H9 (cell line): ENCODE measurements around the gene CDK14. TPM values are rescaled to one million over a fixed set of nuclear protein-coding genes. Genes with fewer than 3 reads are reported as not detected.

Experiments
- DNase-seq: peaks from one replicate; pipeline ENCODE4 v3.0.0-alpha.2; 2017
- H2AFZ ChIP-seq: one replicate; pipeline ENCODE4 v1.6.1; 2013; ENCODE audit warnings: mild to moderate bottlenecking, low read length, control low read depth, moderate library complexity
- H2AK5ac ChIP-seq: 2 replicates; pipeline ENCODE4 v1.6.1; 2013; ENCODE audit warnings: low read length, control low read depth, mixed read lengths; ENCODE audit not compliant: insufficient read length
- H2BK120ac ChIP-seq: one replicate; pipeline ENCODE4 v1.6.1; 2013; ENCODE audit warnings: low read depth, mild to moderate bottlenecking, low read length, control low read depth, inconsistent platforms; ENCODE audit not compliant: poor library complexity, severe bottlenecking
- H2BK12ac ChIP-seq: 2 replicates; pipeline ENCODE4 v1.6.1; 2013; ENCODE audit warnings: low read length, control low read depth, mixed read lengths, low read depth; ENCODE audit not compliant: insufficient read length
- H2BK15ac ChIP-seq: 2 replicates; pipeline ENCODE4 v1.6.1; 2013; ENCODE audit warnings: low read depth, low read length, control low read depth
- H2BK20ac ChIP-seq: one replicate; pipeline ENCODE4 v1.6.1; 2013; ENCODE audit warnings: low read depth, mild to moderate bottlenecking, low read length, control low read depth, inconsistent platforms; ENCODE audit not compliant: poor library complexity, severe bottlenecking
- H2BK5ac ChIP-seq: 2 replicates; pipeline ENCODE4 v1.6.1; 2013; ENCODE audit warnings: low read length, control low read depth, mixed read lengths; ENCODE audit not compliant: insufficient read length
- H3K14ac ChIP-seq: 2 replicates; pipeline ENCODE4 v1.6.1; 2013; ENCODE audit warnings: low read length, control low read depth; ENCODE audit not compliant: insufficient read depth
- H3K18ac ChIP-seq: 2 replicates; pipeline ENCODE4 v1.6.1; 2013; ENCODE audit warnings: low read depth, mild to moderate bottlenecking, mixed read lengths, low read length, control low read depth; ENCODE audit not compliant: insufficient read length
- H3K23ac ChIP-seq: 2 replicates; pipeline ENCODE4 v1.6.1; 2013; ENCODE audit warnings: low read length, control low read depth, mixed read lengths, low read depth; ENCODE audit not compliant: insufficient read length
- H3K23me2 ChIP-seq: 2 replicates; pipeline ENCODE4 v1.6.1; 2013; ENCODE audit warnings: low read depth, mild to moderate bottlenecking, mixed read lengths, low read length, control low read depth; ENCODE audit not compliant: insufficient read length, poor library complexity, severe bottlenecking
- H3K27ac ChIP-seq: 2 replicates; pipeline ENCODE4 v1.5.1; 2013; ENCODE audit warnings: low read length, control low read depth, mixed read lengths, low read depth; ENCODE audit not compliant: insufficient read length
- H3K27me3 ChIP-seq: 2 replicates; pipeline ENCODE4 v1.6.1; 2013; ENCODE audit warnings: low read length, control low read depth, inconsistent platforms; ENCODE audit not compliant: insufficient read depth
- H3K4ac ChIP-seq: 2 replicates; pipeline ENCODE4 v1.6.1; 2013; ENCODE audit warnings: low read depth, mild to moderate bottlenecking, control low read depth, inconsistent platforms, low read length, moderate library complexity
- H3K4me1 ChIP-seq: 2 replicates; pipeline ENCODE4 v1.6.1; 2013; ENCODE audit warnings: low read length, control low read depth, inconsistent platforms; ENCODE audit not compliant: insufficient read depth
- H3K4me2 ChIP-seq: 2 replicates; pipeline ENCODE4 v1.6.1; 2013; ENCODE audit warnings: low read length, control low read depth, mixed read lengths; ENCODE audit not compliant: insufficient read length, insufficient read depth
- H3K56ac ChIP-seq: 2 replicates; pipeline ENCODE4 v1.6.1; 2013; ENCODE audit warnings: low read depth, mild to moderate bottlenecking, mixed read lengths, low read length, control low read depth; ENCODE audit not compliant: insufficient read length
- H3K79me1 ChIP-seq: 2 replicates; pipeline ENCODE4 v1.6.1; 2013; ENCODE audit warnings: low read depth, mild to moderate bottlenecking, moderate library complexity, low read length, control low read depth, inconsistent platforms; ENCODE audit not compliant: insufficient read depth, poor library complexity, severe bottlenecking
- H3K79me2 ChIP-seq: 2 replicates; pipeline ENCODE4 v1.6.1; 2013; ENCODE audit warnings: low read length, control low read depth, inconsistent platforms; ENCODE audit not compliant: insufficient read depth
- H3K9ac ChIP-seq: 2 replicates; pipeline ENCODE4 v1.6.1; 2013; ENCODE audit warnings: low read length, control low read depth, mixed read lengths; ENCODE audit not compliant: insufficient read length; ENCODE audit errors: extremely low read depth
- H3K9me3 ChIP-seq: one replicate; pipeline ENCODE4 v1.6.1; 2013; ENCODE audit warnings: low read depth, low read length, inconsistent platforms; ENCODE audit not compliant: control insufficient read depth
- H3T11ph ChIP-seq: one replicate; pipeline ENCODE4 v1.6.1; 2013; ENCODE audit warnings: mild to moderate bottlenecking, low read length, control low read depth, inconsistent platforms
- H4K20me1 ChIP-seq: one replicate; pipeline ENCODE4 v1.6.1; 2013; ENCODE audit not compliant: control insufficient read depth, insufficient read length, insufficient read depth
- H4K5ac ChIP-seq: 2 replicates; pipeline ENCODE4 v1.6.1; 2013; ENCODE audit warnings: low read depth, mild to moderate bottlenecking, mixed read lengths, low read length, control low read depth; ENCODE audit not compliant: insufficient read length
- H4K8ac ChIP-seq: replicated peaks from 2 replicates; pipeline ENCODE4 v1.6.1; 2013; ENCODE audit warnings: low read length, control low read depth, mixed read lengths, low read depth; ENCODE audit not compliant: insufficient read length
- H4K91ac ChIP-seq: 2 replicates; pipeline ENCODE4 v1.6.1; 2013; ENCODE audit warnings: low read depth, mild to moderate bottlenecking, moderate library complexity, mixed read lengths, low read length, control low read depth; ENCODE audit not compliant: insufficient read length
- H3K27ac Mint-ChIP-seq, 3 experiments: 2 replicates in 2 of 3; 3 replicates in 1 of 3; pipeline ENCODE4 v1.8.0; 2020 to 2021; ENCODE audit warnings: mixed read lengths in 3 of 3, mild to moderate bottlenecking in 1 of 3, moderate library complexity in 1 of 3
- H3K27me3 Mint-ChIP-seq: 2 replicates; pipeline ENCODE4 v1.8.0; 2021; ENCODE audit warnings: low read depth, mild to moderate bottlenecking, moderate library complexity, mixed read lengths
- H3K36me3 Mint-ChIP-seq, 3 experiments: 2 replicates in 2 of 3; 3 replicates in 1 of 3; pipeline ENCODE4 v1.8.0; 2020 to 2021; ENCODE audit warnings: low read depth in 3 of 3, mixed read lengths in 3 of 3; ENCODE audit not compliant: insufficient read depth in 1 of 3
- H3K4me1 Mint-ChIP-seq, 2 experiments: 2 replicates each; pipeline ENCODE4 v1.8.0; 2020; ENCODE audit warnings: mixed read lengths in 2 of 2
- H3K4me3 Mint-ChIP-seq, 2 experiments: 2 replicates in 1 of 2; 3 replicates in 1 of 2; pipeline ENCODE4 v1.8.0; 2020 to 2021; ENCODE audit warnings: mild to moderate bottlenecking in 2 of 2, mixed read lengths in 2 of 2, moderate library complexity in 1 of 2
- H3K9me3 Mint-ChIP-seq, 2 experiments: 2 replicates in 1 of 2; 3 replicates in 1 of 2; pipeline ENCODE4 v1.8.0; 2020; ENCODE audit warnings: mild to moderate bottlenecking in 2 of 2, mixed read lengths in 2 of 2, moderate library complexity in 1 of 2
- WGBS: extraction: QIAGEN DNeasy Blood & Tissue Kit; methylation state at CpG from one replicate; pipeline ENCODE4 v1.1.7; 2013; ENCODE audit warnings: missing lambda C conversion rate, low lambda C conversion rate, mixed read lengths; ENCODE audit not compliant: insufficient read length; ENCODE audit errors: extremely low coverage; 5-methylcytosine and 5-hydroxymethylcytosine counted together
- total RNA-seq: library from RNA; stranded (reverse); gene quantifications from 2 replicates; pipeline ENCODE4 v1.2.1, GENCODE V29; 2021
- TF ChIP-seq, protein P1 (sequence below): fragments of 200-600 bp; sonication (generic); conservative IDR thresholded peaks from 3 replicates; pipeline ENCODE4 v1.8.0; 2021; ENCODE audit warnings: antibody characterized with exemption, mild to moderate bottlenecking

Gene CDK14
- total RNA-seq, 1 experiment from 2014 or later = 23.9 TPM

DNA sequence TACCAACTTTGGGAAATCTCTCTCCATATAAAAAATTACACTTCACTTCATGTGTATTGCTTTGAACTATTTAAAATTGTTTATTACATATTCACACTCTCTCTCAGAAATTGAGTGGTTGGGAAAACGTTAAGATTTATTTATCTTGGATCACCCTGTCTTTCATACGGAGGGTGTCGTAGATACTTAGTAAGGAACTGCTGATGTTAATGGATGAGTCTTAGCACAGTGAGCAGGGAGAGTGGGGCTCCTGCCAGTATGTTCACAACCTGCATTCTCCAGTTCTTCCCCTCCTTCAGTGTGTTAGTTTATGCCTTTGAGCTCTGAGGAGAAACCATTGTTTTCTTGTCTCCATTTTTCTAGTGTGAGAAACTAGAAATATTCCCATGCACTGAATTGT is 67.1 kb downstream of the CDK14 start:
- no CpG with 5 or more reads among the region's 3 CpGs for WGBS
- no peak overlapping the region for H3K4ac ChIP-seq
- TF ChIP-seq, protein P1, sequence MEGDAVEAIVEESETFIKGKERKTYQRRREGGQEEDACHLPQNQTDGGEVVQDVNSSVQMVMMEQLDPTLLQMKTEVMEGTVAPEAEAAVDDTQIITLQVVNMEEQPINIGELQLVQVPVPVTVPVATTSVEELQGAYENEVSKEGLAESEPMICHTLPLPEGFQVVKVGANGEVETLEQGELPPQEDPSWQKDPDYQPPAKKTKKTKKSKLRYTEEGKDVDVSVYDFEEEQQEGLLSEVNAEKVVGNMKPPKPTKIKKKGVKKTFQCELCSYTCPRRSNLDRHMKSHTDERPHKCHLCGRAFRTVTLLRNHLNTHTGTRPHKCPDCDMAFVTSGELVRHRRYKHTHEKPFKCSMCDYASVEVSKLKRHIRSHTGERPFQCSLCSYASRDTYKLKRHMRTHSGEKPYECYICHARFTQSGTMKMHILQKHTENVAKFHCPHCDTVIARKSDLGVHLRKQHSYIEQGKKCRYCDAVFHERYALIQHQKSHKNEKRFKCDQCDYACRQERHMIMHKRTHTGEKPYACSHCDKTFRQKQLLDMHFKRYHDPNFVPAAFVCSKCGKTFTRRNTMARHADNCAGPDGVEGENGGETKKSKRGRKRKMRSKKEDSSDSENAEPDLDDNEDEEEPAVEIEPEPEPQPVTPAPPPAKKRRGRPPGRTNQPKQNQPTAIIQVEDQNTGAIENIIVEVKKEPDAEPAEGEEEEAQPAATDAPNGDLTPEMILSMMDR = no peak

More for the DNA sequence above, 67.1 kb downstream of the CDK14 start:
- Histone ChIP-seq H3K14ac (no peak overlapping the region), H2BK12ac (no peak overlapping the region), H2BK120ac (no peak overlapping the region), H2BK15ac (no peak overlapping the region), H3K9ac (no peak overlapping the region), H4K8ac (no peak overlapping the region), H2BK5ac (no peak overlapping the region), H3K23ac (no peak overlapping the region), H3K23me2 (no peaks in the 10 kb centered on the region), H3K56ac (no peak overlapping the region), H2AFZ (no peak overlapping the region), H3K9me3 (no peaks in the 10 kb centered on the region), H3K27me3 (no peaks in the 10 kb centered on the region), H3K27ac (no peak overlapping the region), H4K5ac (no peak overlapping the region), H2BK20ac (no peak overlapping the region), H3K79me1 (no peaks in the 10 kb centered on the region), H3K4me1 (peaks cover 13% of the 10 kb centered on the region; the same call in 1 of the 2 replicates), H3K79me2 (peaks cover 4% of the 10 kb centered on the region; the same call in 1 of the 2 replicates), H4K91ac (no peak overlapping the region), H4K20me1 (no peaks in the 10 kb centered on the region), H3T11ph (no peak overlapping the region), H3K4me2 (no peak overlapping the region), H3K18ac (no peak overlapping the region), H2AK5ac (no peak overlapping the region)
- no peaks in the 10 kb centered on the region; a peak in 1 of 7 replicates for H3K36me3 Mint-ChIP-seq
- H3K9me3 Mint-ChIP-seq = no peaks in the 10 kb centered on the region; a peak in 1 of 5 replicates
- H3K4me1 Mint-ChIP-seq = peaks cover 35 to 36% of the 10 kb centered on the region in 2 experiments
- no peaks in the 10 kb centered on the region for H3K27me3 Mint-ChIP-seq
- H3K27ac Mint-ChIP-seq = no peak overlapping the region; a peak in 2 of 7 replicates
- H3K4me3 Mint-ChIP-seq = no peak overlapping the region
- DNase-seq = no peak
